CD4-positive, alpha-beta T cell treated with Interleukin-17A for 4 hours (primary cell): ENCODE results near the gene CHD9.
"Not testable (repeated sequence)": the region's sequence is repeated elsewhere in the genome, so short reads cannot be mapped to it uniquely, and the experiment has no call there.

Source experiments
- DNase-seq: peaks from one replicate; pipeline ENCODE4 v3.0.0-alpha.2; 2020; ENCODE audit warnings: mixed read lengths

Gene CHD9, protein sequence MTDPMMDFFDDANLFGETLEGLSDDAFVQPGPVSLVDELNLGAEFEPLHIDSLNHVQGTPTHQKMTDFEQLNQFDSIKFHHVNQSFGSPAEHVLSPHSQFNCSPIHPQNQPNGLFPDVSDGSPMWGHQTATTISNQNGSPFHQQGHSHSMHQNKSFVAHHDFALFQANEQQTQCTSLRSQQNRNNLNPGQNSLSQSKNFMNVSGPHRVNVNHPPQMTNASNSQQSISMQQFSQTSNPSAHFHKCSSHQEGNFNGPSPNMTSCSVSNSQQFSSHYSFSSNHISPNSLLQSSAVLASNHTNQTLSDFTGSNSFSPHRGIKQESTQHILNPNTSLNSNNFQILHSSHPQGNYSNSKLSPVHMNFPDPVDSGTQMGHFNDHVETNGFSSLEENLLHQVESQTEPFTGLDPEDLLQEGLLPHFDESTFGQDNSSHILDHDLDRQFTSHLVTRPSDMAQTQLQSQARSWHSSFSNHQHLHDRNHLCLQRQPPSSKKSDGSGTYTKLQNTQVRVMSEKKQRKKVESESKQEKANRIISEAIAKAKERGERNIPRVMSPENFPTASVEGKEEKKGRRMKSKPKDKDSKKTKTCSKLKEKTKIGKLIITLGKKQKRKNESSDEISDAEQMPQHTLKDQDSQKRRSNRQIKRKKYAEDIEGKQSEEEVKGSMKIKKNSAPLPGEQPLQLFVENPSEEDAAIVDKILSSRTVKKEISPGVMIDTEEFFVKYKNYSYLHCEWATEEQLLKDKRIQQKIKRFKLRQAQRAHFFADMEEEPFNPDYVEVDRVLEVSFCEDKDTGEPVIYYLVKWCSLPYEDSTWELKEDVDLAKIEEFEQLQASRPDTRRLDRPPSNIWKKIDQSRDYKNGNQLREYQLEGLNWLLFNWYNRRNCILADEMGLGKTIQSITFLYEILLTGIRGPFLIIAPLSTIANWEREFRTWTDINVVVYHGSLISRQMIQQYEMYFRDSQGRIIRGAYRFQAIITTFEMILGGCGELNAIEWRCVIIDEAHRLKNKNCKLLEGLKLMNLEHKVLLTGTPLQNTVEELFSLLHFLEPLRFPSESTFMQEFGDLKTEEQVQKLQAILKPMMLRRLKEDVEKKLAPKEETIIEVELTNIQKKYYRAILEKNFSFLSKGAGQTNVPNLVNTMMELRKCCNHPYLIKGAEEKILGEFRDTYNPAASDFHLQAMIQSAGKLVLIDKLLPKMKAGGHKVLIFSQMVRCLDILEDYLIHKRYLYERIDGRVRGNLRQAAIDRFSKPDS (N-terminal part only)

DNA sequence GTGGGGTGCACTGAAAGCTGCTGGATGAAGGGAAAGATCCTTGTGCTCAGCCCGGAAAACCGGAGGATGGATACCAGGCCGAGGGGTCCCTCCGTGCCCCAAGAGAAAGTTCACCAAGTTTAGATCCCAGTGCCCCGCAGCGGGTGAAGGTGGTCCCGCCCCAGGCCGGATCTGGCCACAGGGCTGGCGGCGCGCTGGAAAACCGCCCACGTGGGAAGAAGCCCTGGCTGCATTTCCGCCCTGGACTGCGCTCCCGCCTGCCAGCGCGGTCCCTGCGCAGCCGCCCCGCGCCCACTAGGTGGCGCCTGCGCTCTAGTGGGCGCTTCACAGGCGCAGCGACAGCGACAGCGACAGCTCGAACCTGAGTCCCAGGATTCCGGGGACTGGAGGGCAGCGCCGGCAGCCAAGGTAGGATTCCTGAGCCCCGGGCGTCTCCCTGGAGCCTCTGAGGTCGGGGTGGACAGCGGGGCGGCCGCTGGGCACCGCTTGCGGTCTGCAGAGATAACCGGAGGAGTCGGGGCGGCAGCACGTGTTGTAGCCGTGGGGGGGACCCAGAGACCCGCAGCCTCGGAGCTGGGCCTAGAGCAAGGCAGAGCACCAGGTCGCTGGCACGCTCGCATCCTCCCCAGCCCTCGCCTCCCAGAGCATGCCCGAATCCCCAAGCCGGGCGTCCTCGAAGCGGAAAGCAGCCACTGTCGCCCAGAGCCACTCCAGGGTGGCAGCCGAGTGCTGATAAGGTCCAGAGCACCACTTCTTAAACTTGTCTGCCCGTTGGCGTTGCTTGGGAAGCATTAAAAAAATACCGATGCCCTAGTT is at the start of gene CHD9:
Gene CHD9, plus strand, starts transcription at position 322 of the 816 bp plus-strand sequence. CDS start 101,099 bp downstream, outside the sequence.
- DNase-seq = peak; percentile 79

DNA sequence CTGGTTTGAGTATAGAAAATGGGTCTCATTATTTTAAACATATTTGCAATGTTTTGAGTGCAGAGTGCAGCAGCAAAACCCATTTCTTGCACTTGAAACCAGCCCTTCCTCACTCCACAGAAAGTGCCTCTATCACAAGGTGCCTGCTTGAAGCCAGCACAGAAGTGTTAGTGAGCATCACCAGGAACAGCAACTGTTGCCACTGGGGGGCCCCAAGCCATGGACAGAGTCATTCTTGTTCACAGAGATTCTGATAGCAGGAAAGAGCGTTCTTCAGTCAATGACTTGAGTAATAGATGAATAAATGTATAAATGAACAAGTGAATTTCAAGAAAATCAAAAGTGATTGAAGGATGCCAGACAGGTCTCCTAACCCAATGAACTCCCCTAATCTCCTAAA is 47.7 kb upstream of the CHD9 start:
- DNase-seq = no peak

DNA sequence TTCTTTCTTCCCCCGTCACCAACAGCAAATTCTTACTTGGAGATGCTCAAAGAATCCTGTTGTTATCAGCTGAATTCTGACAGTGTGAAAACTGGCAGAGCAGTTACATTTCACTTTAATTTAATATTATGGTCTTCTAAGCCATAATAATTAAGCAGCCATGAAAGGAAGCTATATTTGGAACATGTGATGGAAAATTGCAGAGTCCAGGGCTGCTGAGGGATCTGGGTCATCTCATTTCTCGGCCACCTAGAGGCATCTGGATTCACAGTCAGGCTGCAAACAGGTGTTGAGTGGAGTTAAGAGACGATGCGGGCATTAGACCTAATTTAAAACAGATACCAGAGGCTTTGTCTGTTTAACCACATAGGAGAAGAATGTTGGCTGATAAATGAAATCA is 40.5 kb upstream of the CHD9 start:
- DNase-seq = no peak

DNA sequence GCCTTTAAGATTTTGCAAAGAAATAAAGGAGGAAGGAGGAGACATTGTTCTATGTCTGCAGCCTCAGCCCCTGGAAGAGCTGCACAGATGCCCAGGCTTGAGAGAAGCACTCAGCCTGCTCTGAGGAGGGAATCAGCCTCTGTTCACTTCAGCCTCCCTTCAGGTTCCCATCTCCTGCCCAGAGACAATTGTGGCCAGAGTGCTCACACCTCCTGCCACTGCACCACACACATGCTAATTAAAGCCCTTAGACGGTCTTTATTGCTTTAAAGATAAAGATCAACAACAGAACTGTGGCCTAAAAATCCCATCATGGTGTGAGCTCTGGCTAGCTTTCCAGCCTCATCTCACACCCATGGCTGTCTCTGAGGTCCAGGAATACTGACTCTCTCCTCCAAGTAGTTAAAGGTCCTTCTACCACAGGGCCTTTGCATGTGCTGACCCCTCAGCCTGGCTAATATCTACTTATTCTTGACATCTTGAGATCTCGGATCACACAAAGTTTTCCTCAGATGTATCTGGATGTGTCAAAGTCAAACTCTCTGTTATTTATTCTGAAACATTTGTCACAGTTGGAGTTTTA is 35.9 kb upstream of the CHD9 start:
- DNase-seq = no peak

DNA sequence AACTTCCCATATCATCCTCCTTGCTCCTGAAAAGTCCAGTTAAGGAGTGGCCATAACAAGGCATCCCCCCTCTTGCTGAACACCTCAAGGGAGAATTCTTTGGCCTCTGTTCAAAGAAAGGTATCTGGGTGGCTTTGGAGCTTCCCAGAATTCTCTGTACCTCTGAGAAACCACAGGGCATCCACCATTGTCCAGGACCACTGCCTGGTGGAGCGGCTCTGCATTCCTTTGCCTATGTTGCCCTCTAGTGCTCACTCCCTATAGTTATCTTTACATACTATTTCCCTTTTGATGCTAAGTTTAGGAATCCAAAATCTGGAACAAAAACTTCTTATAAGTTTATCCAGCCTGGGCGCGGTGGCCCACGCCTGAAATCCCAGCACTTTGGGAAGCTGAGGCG is 32.4 kb upstream of the CHD9 start:
- no peak for DNase-seq

DNA sequence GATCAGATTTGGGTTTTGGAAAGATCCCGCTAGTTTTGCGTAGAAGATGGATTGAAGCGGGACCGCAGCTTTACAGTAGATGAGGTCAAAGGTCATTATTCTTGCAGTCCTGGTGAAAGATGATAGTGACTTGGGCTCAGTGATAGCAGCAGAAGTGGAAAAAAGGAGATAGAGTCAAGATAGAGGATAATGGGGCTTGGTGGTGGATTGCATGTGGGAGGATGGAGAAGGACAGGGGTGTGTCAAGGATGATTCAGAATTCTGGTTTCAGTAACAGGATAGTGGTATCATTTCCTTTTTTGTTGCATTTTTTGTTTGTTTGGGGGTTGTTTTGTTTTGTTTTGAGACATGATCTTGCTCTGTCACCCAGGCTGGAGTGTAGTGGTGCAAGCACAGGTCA is 30.7 kb upstream of the CHD9 start:
- DNase-seq = no peak

DNA sequence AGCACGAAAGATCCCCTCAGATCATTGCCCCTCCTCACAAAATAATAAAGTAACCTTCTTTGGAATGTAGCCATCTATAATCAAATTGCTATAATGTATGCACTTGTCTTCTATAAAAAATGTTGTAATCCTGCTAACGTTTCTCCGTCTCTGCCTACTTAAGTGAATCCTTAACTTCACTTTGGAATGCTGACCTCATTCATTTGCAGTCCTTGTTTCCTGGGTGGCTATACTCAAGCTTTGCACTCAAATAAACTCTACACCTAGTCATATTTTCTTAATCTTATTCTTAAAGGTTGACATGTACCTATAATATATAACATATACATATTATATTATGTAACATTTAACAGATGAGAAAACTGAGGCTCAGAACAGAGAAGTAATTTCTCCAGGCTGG is 24.8 kb upstream of the CHD9 start:
- DNase-seq = no peak

DNA sequence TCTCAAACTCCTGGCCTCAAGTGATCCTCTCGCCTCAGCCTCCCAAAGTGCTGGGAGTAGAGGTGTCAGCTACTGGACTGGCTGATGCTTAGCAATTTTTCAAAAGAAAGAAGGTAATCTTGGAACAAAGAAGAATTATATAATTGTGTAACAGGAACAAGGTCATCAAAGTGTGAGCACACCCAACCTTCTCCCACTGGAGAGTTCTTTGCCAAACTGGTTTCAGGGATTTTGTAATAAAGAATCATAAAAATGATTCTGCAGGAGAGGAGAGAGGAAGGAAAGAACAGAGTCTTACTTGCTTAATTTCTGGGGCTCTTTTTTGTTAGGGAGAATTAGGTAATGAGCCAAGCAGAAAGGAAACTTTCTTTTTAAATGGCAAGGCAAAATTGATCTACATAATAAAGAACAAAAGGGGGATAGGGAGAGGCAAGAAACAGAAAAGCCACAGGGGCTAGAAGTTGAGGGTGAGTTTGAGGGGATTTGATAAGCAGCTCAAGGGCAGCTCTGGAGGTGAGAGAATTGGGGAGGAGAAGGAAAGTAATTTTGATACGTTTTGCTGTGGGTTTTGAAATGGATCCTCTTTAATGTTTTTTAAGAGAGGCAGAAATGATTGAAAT is 23.4 kb upstream of the CHD9 start:
- DNase-seq = no peak

DNA sequence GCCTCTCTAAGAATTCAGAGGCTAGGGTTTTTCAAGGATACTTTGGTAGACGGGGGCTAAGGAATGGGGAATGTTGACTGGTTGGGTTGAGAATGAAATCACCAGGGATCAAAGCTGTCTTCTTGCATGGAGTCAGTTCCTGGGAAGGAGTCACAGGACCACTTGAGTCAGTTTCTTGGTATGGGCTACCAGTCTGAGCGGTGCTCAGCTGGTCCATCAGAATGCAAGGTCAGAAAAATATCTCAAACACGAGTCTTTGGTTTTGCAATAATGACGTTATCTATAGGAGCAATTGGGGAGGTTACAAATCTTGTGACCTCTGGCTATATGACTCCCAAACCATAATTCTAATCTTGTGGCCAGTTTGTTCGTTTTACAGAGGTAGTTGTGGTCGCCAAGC is 20.5 kb upstream of the CHD9 start:
- DNase-seq = no peak

DNA sequence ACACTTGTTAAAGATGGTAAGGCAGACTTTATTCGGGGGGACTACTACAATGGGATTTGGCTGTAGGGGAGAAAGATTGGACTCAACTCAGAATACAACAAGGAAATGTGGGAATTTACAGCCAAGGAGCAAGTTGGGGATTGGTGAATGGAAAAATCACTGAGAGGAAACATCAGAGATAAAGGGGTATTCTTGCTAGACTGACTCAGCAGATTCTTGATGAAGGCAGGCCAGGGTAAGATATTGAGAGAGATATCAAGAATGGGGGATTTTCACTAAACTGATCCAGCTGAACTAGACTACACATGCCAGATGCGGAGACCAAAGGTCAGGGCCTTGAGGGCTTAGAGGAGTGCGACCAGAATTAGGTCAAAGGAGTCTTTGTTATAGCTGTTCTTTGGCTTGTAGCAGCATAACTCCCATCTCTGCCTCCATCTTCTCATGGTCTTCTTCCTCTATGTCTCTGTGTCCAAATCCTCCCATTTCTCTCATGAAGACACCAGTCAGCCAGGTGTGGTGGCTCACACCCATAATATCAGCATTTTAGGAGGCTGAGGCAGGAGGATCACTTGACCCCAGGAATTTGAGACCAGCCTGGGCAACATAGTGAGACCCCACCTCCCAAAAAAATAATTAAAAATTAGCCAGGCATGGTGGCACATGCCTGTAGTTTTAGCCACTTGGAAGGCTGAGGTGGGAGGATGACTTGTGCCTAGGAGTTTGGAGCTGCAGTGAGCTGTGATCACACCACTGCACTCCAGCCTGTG is 19.4 kb upstream of the CHD9 start:
- no peak for DNase-seq

DNA sequence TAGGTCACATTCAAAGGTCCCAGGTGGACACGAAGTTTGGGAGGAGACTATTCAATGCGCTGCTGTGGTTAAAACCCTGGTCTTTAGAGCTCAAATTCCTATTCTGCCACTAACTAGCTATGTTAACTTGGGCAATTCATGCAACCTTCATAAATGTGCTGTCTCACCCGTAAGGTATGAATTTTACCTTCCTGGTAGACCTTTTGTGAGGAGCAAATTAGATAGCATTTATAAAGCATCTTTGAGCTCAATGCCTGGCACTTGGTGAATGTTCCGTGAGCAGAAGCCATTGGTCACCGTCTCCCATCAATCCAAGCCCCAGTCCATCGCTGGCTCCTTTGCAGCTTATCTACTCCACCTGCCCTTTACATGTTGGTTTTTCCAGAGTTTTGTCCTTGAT is 18.7 kb upstream of the CHD9 start:
- DNase-seq = no peak

DNA sequence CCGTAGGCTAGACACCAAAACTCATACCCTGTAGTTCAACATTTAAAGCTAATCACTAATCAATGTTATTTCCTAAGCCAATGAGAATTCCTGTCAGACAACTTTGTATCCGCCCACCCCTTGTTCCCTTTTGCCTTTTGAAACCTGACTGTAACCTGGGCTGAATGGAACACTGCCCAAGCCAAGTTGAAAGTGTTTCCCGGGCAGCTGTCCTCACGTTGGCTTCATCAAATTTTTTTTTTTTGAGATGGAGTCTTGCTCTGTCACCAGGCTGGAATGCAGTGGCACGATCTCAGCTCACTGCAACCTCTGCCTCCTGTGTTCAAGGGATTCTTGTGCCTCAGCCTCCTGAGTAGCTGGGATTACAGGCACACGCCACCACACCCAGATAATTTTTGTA is 18.1 kb upstream of the CHD9 start:
- DNase-seq = not testable (repeated sequence)

DNA sequence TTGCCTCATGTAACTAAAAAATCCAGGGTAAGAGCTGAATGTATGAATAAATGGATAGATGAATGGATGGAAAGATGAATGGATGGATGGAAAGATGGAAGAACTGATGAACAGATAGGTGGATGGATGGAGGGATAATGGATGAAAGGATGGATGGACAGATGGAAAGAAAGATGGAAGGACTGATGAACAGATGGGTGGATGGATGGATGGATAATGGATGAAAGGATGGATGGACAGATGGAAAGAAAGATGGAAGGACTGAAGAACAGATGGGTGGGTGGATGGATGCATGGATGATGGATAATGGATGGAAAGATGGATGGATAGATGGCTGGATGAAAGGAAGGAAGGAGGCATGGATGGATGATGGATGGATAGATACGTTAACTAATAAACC is 14.0 kb upstream of the CHD9 start:
- no peak for DNase-seq

DNA sequence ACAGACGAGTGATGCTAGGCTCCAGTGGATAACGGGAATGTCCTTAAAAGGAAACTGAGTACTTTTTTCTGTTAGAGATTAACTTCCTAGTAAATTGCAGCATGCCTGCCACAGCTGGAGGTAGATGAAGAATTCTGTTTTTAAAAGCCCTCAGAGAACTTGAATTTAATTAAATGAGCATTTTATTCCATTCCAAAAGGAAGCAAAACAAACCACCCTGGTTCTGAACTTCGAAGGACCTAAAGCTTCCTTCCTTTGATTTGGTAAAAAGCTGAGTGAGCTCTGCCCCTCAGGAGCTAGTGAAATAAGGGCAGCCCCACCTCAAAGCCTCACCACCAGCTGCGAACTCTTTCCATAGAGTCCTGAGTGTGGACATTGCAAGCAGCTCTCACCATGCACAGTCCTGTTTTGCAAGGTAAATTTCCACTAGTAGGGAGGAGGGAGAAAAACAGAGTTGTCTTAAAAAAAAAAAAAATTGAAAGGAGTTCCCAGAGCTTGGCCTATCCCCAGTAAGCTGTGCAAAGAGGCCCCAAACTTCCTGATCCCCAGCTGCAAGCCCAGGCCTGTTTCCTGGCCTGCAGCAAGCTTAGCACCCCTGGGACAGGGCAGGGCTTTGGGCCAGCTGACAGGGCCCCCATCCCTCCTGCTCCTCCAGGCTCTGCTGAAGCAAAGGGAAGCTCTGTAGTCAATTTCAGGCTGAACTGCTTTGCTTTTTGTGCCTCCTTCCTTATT is 13.3 kb upstream of the CHD9 start:
- DNase-seq = no peak

DNA sequence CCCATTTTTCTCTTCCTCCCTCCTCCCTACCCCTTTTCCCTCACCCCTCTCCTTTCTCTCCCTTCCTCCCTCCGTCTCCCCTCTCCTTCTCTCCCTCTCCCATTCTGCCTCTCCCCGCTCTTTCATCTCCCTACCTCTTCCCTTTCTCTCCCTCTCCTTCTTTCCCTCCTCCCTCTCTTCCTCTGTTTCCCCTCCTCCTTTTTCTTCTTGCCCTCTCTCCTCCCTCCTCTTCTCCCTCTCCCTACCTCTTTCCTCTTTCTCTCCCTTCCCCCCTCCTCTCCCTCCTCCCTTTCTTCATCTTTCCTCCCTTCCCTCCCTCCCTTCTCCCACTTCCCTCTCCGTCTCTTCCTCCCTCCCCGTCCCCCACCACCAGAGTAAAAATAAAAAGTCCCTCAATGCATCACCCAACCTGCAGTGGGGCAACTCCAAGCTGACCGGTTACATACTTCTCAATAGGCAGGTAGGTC is 12.5 kb upstream of the CHD9 start:
- DNase-seq = no peak

DNA sequence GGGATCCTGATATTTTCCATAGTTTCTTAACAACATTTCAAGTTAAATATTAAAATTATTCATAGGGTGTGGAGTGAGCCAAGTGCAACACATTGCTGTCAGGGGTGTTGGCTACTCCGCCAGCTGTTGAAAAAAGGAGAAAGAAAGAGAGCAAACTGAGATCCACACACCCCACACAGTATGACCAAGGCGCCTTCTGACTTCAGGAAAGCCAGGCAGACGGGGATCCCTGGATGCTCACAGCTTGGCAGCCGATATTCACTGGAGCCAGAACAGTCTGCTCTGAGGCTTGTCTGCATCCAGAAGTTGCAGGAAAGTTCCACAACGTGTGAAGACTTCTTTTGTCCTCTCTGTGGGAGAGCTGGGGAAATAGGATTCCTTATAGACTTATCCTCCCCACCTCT is 11.4 kb upstream of the CHD9 start:
- no peak for DNase-seq

DNA sequence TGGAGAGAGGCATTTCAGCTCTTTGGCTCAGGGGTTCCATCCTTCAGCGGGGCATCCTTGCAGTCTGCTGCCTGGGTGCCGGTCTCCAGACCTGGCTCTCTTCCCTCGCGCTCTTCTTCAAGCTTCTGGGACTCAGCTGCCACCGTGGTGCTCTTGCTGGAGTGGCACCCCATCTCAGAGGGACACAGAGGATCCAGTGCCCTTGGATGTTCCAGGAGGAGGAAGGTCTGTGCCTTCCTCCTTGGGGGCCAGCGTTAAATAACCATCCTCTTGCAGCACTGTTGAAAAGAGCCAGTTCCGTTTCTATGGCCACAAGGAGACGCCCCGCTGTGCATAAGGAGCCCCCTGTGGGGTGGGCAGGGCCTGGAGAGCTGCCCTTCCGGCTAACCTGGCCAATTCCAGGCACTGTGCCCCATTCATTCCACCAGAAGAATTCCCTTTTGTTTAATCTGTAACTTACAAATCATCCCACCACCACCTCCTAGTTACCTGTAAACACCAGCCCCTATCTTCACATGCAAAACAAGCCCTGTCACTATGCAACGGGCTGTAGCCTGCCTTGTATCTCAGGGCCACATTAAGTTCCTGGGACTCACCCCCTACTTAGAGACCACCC is 10.7 kb upstream of the CHD9 start:
- no peak for DNase-seq

DNA sequence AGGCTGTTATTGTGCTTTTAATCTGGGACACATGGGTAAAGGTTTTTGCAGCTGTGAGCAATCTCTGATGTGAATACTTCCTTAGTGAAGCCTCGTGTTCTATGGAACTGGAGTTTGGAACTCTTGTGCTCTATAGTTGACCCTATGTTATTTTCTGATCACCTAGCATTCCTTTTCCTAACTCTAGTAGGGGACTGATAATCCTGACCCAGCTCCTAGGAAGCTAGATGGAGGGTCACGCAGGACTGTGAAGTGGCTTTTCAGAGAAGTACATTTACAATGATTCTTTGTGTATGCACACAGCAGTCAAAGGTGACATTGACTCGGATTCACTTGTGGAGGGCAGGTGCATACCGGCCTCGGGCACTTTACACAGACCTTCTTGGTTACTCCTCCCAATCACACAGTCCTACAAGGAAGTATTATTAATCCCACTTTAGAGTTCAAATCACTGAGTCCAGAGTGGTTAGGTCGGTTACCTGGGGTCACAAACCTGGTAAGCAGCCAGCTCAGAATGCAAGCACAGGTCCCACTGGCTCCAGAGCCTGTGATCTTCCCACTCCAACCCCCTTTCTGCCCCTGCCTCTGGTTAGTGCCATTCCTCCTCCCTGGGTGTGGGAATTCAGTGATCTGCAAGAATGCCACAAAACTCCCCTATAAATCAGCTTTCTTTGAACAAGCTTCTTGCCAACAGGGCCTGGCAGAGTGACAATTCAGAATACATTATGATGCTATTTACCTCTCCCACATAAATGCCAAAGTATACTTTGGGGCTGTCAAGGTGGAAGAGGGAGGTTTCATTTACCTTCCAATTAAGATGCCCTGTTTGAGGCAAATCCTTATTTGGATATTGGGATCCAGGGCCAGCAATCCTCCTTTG is 9.2 kb upstream of the CHD9 start:
- no peak for DNase-seq
